Caco-2 (cell line): ENCODE results near the gene TCF23. TPM values are rescaled to one million over a fixed set of nuclear protein-coding genes. Genes with fewer than 3 reads are reported as not detected.

ENCODE experiments used
- BruUV-seq: library from RNA; stranded (reverse); fragments of 400-500 nt; replicated peaks from 2 replicates; lab custom pipeline; 2021; lab: Mats Ljungman, UMichigan
- CTCF ChIA-PET: fragments of 300-600 bp; sonication (Branson Sonifier 250); formaldehyde crosslinking; loops from one replicate; lab custom pipeline; 2022; ENCODE audit warnings: antibody characterized with exemption; lab: Charles Lee
- POLR2A ChIA-PET: fragments of 300-600 bp; sonication (Branson Sonifier 250); formaldehyde crosslinking; loops from one replicate; lab custom pipeline; 2022; ENCODE audit warnings: antibody characterized with exemption; lab: Charles Lee
- DNase-seq, 2 experiments: peaks; one replicate each; pipeline versions ENCODE4 v3.0.0 to v3.0.0-alpha.2; 2020 to 2022
- H3K27me3 ChIP-seq: replicated peaks from 2 replicates; pipeline ENCODE4 v1.6.0; 2011; ENCODE audit warnings: low read length; ENCODE audit not compliant: control insufficient read depth, insufficient read depth
- H3K36me3 ChIP-seq: 2 replicates; pipeline ENCODE4 v1.5.1; 2011; ENCODE audit warnings: low read length; ENCODE audit not compliant: control insufficient read depth, insufficient read depth
- H3K4me1 ChIP-seq: fragments of 250-450 bp; sonication (Bioruptor Pico); 2 replicates; pipeline ENCODE4 v1.5.1; 2020; ENCODE audit warnings: mild to moderate bottlenecking
- H3K4me3 ChIP-seq: 2 replicates; pipeline ENCODE4 v1.5.1; 2011; ENCODE audit warnings: low read depth, mild to moderate bottlenecking, control low read depth, low read length
- H3K9me3 ChIP-seq: fragments of 250-450 bp; sonication (Bioruptor Pico); 2 replicates; pipeline ENCODE4 v1.5.1; 2020; ENCODE audit warnings: mild to moderate bottlenecking, moderate library complexity
- H3K27ac Mint-ChIP-seq: one replicate; pipeline ENCODE4 v1.8.0; 2022; ENCODE audit warnings: mixed read lengths; ENCODE audit not compliant: unreplicated experiment
- H3K27me3 Mint-ChIP-seq: one replicate; pipeline ENCODE4 v1.8.0; 2022; ENCODE audit warnings: mixed read lengths; ENCODE audit not compliant: insufficient read depth, unreplicated experiment
- H3K36me3 Mint-ChIP-seq: one replicate; pipeline ENCODE4 v1.8.0; 2022; ENCODE audit warnings: mild to moderate bottlenecking, mixed read lengths; ENCODE audit not compliant: insufficient read depth, unreplicated experiment
- H3K4me1 Mint-ChIP-seq: one replicate; pipeline ENCODE4 v1.8.0; 2022; ENCODE audit warnings: low read depth, mixed read lengths; ENCODE audit not compliant: unreplicated experiment
- H3K4me3 Mint-ChIP-seq: one replicate; pipeline ENCODE4 v1.8.0; 2022; ENCODE audit warnings: mild to moderate bottlenecking, moderate library complexity, mixed read lengths; ENCODE audit not compliant: unreplicated experiment
- H3K9me3 Mint-ChIP-seq: one replicate; pipeline ENCODE4 v1.8.0; 2022; ENCODE audit warnings: mixed read lengths; ENCODE audit not compliant: unreplicated experiment
- CTCF ChIP-seq, 2 experiments: fragments of 200-600 bp in 1 of 2; IDR thresholded peaks; 1 replicate in 1 of 2; 2 replicates in 1 of 2; pipeline versions ENCODE4 v1.5.1 to v1.8.0; 2011 to 2022; ENCODE audit warnings: antibody characterized with exemption in 1 of 2, control low read depth in 1 of 2, inconsistent platforms in 1 of 2, low read depth in 1 of 2, low read length in 1 of 2, mild to moderate bottlenecking in 1 of 2, moderate library complexity in 1 of 2; ENCODE audit not compliant: insufficient read depth in 1 of 2, severe bottlenecking in 1 of 2, unreplicated experiment in 1 of 2
- intact Hi-C: fragments of 100-400 bp; cut with micrococcal nuclease; formaldehyde crosslinking; loops from one replicate; pipeline ENCODE4 v1.10.0; 2022; ENCODE audit not compliant: unreplicated experiment
- total RNA-seq: library from RNA; stranded (reverse); gene quantifications from 2 replicates; pipeline ENCODE4 v1.2.3, GENCODE V29; 2022

TCF23 gene
- total RNA-seq, 1 experiment from 2014 or later: not detected

GRCh38 chr2:27134781-27135477 is 13.9 kb upstream of the TCF23 start:
- Mint-ChIP-seq H3K9me3 (no peaks in the 10 kb centered on the region), H3K4me3 (peak overlapping the region; percentile 86), H3K27me3 (no peaks in the 10 kb centered on the region), H3K27ac (peak overlapping the region; percentile 93), H3K4me1 (peaks cover 6% of the 10 kb centered on the region), H3K36me3 (peaks cover 35% of the 10 kb centered on the region)
- peaks cover 5% of the 10 kb centered on the region; the same call in 1 of the 2 replicates for H3K4me1 ChIP-seq
- CTCF ChIA-PET: interaction anchor here (1.2 to 2.1 kb wide), 3 partner anchors 57 to 158 kb away, joined by 3 to 22 read pairs (median 4); partner anchors contain the start of genes ATRAID and SLC5A6
- peak overlapping the region; percentile 64 for H3K4me3 ChIP-seq
- POLR2A ChIA-PET: interaction anchor here (0.7 to 1.6 kb wide), 3 partner anchors 12 to 56 kb away, joined by 4 to 8 read pairs (median 7); partner anchors contain the start of gene ABHD1
- DNase-seq: no peak
- no TSS peak for BruUV-seq
- no peak for TF ChIP-seq CTCF (IDR thresholded peaks at IDR 0.05; ENCODE audit: insufficient read depth in 1 of 2, low read depth in 1 of 2, low read length in 1 of 2, severe bottlenecking in 1 of 2, unreplicated experiment in 1 of 2)
- H3K27me3 ChIP-seq: no peaks in the 10 kb centered on the region
- H3K36me3 ChIP-seq: no peaks in the 10 kb centered on the region; the same call in 1 of the 2 replicates
- no peaks in the 10 kb centered on the region for H3K9me3 ChIP-seq
- intact Hi-C loops: loop anchor here (2.0 kb wide), 1 partner anchor 36 kb away; no protein-coding TSS in a partner anchor

GRCh38 chr2:27135478-27135955 is 13.3 kb upstream of the TCF23 start:
- peaks cover 6% of the 10 kb centered on the region for H3K4me1 Mint-ChIP-seq
- POLR2A ChIA-PET: interaction anchor here (0.7 kb wide), 1 partner anchor 40 kb away, joined by 4 read pairs; no protein-coding TSS in a partner anchor
- Histone ChIP-seq H3K4me1 (peaks cover 5% of the 10 kb centered on the region; the same call in 1 of the 2 replicates), H3K36me3 (no peaks in the 10 kb centered on the region; the same call in 1 of the 2 replicates), H3K4me3 (no peak overlapping the region), H3K27me3 (no peaks in the 10 kb centered on the region), H3K9me3 (no peaks in the 10 kb centered on the region)
- no peak for TF ChIP-seq CTCF (IDR thresholded peaks at IDR 0.05; ENCODE audit: insufficient read depth in 1 of 2, low read depth in 1 of 2, low read length in 1 of 2, severe bottlenecking in 1 of 2, unreplicated experiment in 1 of 2)
- H3K27me3 Mint-ChIP-seq: no peaks in the 10 kb centered on the region
- H3K36me3 Mint-ChIP-seq: peaks cover 35% of the 10 kb centered on the region
- peak overlapping the region; percentile 93 for H3K27ac Mint-ChIP-seq
- BruUV-seq: no TSS peak
- peak overlapping the region; percentile 86 for H3K4me3 Mint-ChIP-seq
- intact Hi-C loops: loop anchor here (2.0 kb wide), 1 partner anchor 37 kb away; no protein-coding TSS in a partner anchor
- no peak for DNase-seq
- H3K9me3 Mint-ChIP-seq: no peaks in the 10 kb centered on the region
- CTCF ChIA-PET: interaction anchor here (0.7 to 1.4 kb wide), 2 partner anchors 52 to 157 kb away, joined by 3 to 4 read pairs; no protein-coding TSS in a partner anchor

- no peak overlapping the region for H3K4me3 Mint-ChIP-seq
- H3K36me3 Mint-ChIP-seq: peaks cover 35% of the 10 kb centered on the region
- no peaks in the 10 kb centered on the region for H3K9me3 Mint-ChIP-seq
- DNase-seq: no peak
- TF ChIP-seq CTCF (IDR thresholded peaks at IDR 0.05; ENCODE audit: insufficient read depth in 1 of 2, low read depth in 1 of 2, low read length in 1 of 2, severe bottlenecking in 1 of 2, unreplicated experiment in 1 of 2): no peak
- no peaks in the 10 kb centered on the region for H3K27me3 Mint-ChIP-seq
- Histone ChIP-seq H3K27me3 (no peaks in the 10 kb centered on the region), H3K4me3 (no peak overlapping the region), H3K36me3 (no peaks in the 10 kb centered on the region; the same call in 1 of the 2 replicates), H3K9me3 (no peaks in the 10 kb centered on the region), H3K4me1 (peaks cover 5% of the 10 kb centered on the region; the same call in 1 of the 2 replicates)
- POLR2A ChIA-PET: interaction anchor here (0.6 kb wide), 1 partner anchor 38 kb away, joined by 4 read pairs; no protein-coding TSS in a partner anchor
- H3K4me1 Mint-ChIP-seq: peaks cover 6% of the 10 kb centered on the region
- intact Hi-C loops: no loop called here
- no peak overlapping the region for H3K27ac Mint-ChIP-seq
- BruUV-seq: no TSS peak
- CTCF ChIA-PET: no interaction called here
Measured at GRCh38 chr2:27136751-27137150, 12.1 kb upstream of the TCF23 start.
